H1 (cell line): Measurements from ENCODE around the gene CRHR2. TPM values are rescaled to one million over a fixed set of nuclear protein-coding genes. Genes with fewer than 3 reads are reported as not detected.

ENCODE experiments used
- CTCF ChIA-PET: fragments of 300-600 bp; sonication (Branson Sonifier 250); formaldehyde crosslinking; loops from one replicate; lab custom pipeline; 2021; ENCODE audit not compliant: partially characterized antibody; lab: Charles Lee
- POLR2A ChIA-PET: fragments of 300-600 bp; sonication (Branson Sonifier 250); formaldehyde crosslinking; loops from one replicate; lab custom pipeline; 2021; ENCODE audit warnings: inconsistent platforms; ENCODE audit not compliant: partially characterized antibody; lab: Charles Lee
- DNase-seq, 2 experiments: peaks; one replicate each; pipeline versions ENCODE4 v3.0.0 to v3.0.0-alpha.2; 2010 to 2022; ENCODE audit warnings: low spot score in 2 of 2, low read depth in 1 of 2, mixed read lengths in 1 of 2
- FAIRE-seq: peaks from 2 replicates; lab custom pipeline; 2011; peaks lifted over from hg19 to GRCh38; lab: Jason Lieb, UNC
- H2AFZ ChIP-seq: 2 replicates; pipeline ENCODE4 v1.8.1; 2012; ENCODE audit warnings: low read length, inconsistent platforms
- H2AK5ac ChIP-seq: 2 replicates; pipeline ENCODE4 v1.6.1; 2013; ENCODE audit warnings: low read depth, low read length
- H2BK120ac ChIP-seq: replicated peaks from 2 replicates; pipeline ENCODE3; 2013; ENCODE audit warnings: low read depth, low read length, inconsistent platforms
- H2BK12ac ChIP-seq: 2 replicates; pipeline ENCODE4 v1.6.1; 2013; ENCODE audit warnings: low read depth, low read length
- H2BK15ac ChIP-seq: 2 replicates; pipeline ENCODE4 v1.6.1; 2013; ENCODE audit warnings: low read length
- H2BK20ac ChIP-seq: 2 replicates; pipeline ENCODE4 v1.6.1; 2013; ENCODE audit warnings: low read length
- H2BK5ac ChIP-seq: 2 replicates; pipeline ENCODE4 v1.6.1; 2013; ENCODE audit warnings: low read depth, low read length
- H3K14ac ChIP-seq: 2 replicates; pipeline ENCODE4 v1.6.1; 2013; ENCODE audit warnings: inconsistent platforms; ENCODE audit not compliant: insufficient read length
- H3K18ac ChIP-seq: 2 replicates; pipeline ENCODE4 v1.6.1; 2013; ENCODE audit warnings: low read length; ENCODE audit errors: extremely low read depth
- H3K23ac ChIP-seq: 2 replicates; pipeline ENCODE4 v1.6.1; 2013; ENCODE audit warnings: inconsistent platforms; ENCODE audit not compliant: insufficient read length
- H3K23me2 ChIP-seq: 2 replicates; pipeline ENCODE4 v1.6.1; 2013; ENCODE audit warnings: low read depth, low read length
- H3K27ac ChIP-seq: 2 replicates; pipeline ENCODE4 v1.6.1; 2011; ENCODE audit warnings: low read depth, low read length, inconsistent platforms
- H3K27me3 ChIP-seq, 4 experiments: replicated peaks in 1 of 4; 1 replicate in 1 of 4; 2 replicates in 3 of 4; pipeline versions ENCODE4 v1.6.1 to v1.8.1; 2011 to 2013; ENCODE audit warnings: low read length in 3 of 4, mild to moderate bottlenecking in 3 of 4, inconsistent platforms in 2 of 4, mixed read lengths in 2 of 4, moderate library complexity in 1 of 4; ENCODE audit not compliant: control insufficient read depth in 3 of 4, insufficient read depth in 3 of 4; ENCODE audit errors: extremely low read depth in 1 of 4
- H3K36me3 ChIP-seq, 4 experiments: 2 replicates each; pipeline versions ENCODE4 v1.6.1 to v1.8.1; 2011 to 2013; ENCODE audit warnings: mild to moderate bottlenecking in 4 of 4, low read length in 3 of 4, moderate library complexity in 2 of 4, control low read depth in 1 of 4, inconsistent platforms in 1 of 4; ENCODE audit not compliant: insufficient read depth in 4 of 4, control insufficient read depth in 2 of 4
- H3K4ac ChIP-seq: replicated peaks from 2 replicates; pipeline ENCODE3; 2013; ENCODE audit warnings: low read length, low read depth, mixed read lengths, inconsistent platforms; ENCODE audit not compliant: insufficient read length
- H3K4me1 ChIP-seq, 4 experiments: replicated peaks in 1 of 4; 1 replicate in 1 of 4; 2 replicates in 3 of 4; pipeline versions ENCODE4 v1.6.1 to v1.8.1; 2011 to 2013; ENCODE audit warnings: low read length in 3 of 4, inconsistent platforms in 2 of 4, mixed read lengths in 1 of 4; ENCODE audit not compliant: insufficient read depth in 4 of 4, control insufficient read depth in 3 of 4
- H3K4me2 ChIP-seq, 2 experiments: 2 replicates each; pipeline versions ENCODE4 v1.6.1 to v1.8.1; 2011 to 2013; ENCODE audit warnings: low read depth in 2 of 2, low read length in 2 of 2, control low read depth in 1 of 2, inconsistent platforms in 1 of 2, mild to moderate bottlenecking in 1 of 2; ENCODE audit not compliant: insufficient read depth in 1 of 2
- H3K4me3 ChIP-seq, 4 experiments: fragments of 200-600, 300-600 bp in 1 of 4; sonication (generic), shearing (Covaris generic), sonication (Bioruptor Twin) in 1 of 4; 2 replicates each; pipeline versions ENCODE4 v1.5.1 to v1.8.1; 2011 to 2016; ENCODE audit warnings: low read length in 4 of 4, low read depth in 3 of 4, control low read depth in 2 of 4, inconsistent platforms in 2 of 4, mild to moderate bottlenecking in 2 of 4, mixed read lengths in 1 of 4, moderate library complexity in 1 of 4; ENCODE audit not compliant: insufficient read depth in 2 of 4; ENCODE audit errors: extremely low read depth in 1 of 4
- H3K56ac ChIP-seq: replicated peaks from 2 replicates; pipeline ENCODE3; 2013; ENCODE audit warnings: low read depth, mild to moderate bottlenecking, mixed read lengths, low read length, inconsistent platforms; ENCODE audit not compliant: insufficient read length
- H3K79me1 ChIP-seq: 2 replicates; pipeline ENCODE4 v1.6.1; 2013; ENCODE audit warnings: low read depth, low read length, control low read depth
- H3K79me2 ChIP-seq, 2 experiments: 2 replicates each; pipeline versions ENCODE4 v1.6.1 to v1.8.1; 2012 to 2013; ENCODE audit warnings: low read length in 2 of 2, mild to moderate bottlenecking in 2 of 2, inconsistent platforms in 1 of 2; ENCODE audit not compliant: insufficient read depth in 2 of 2, control insufficient read depth in 1 of 2
- H3K9ac ChIP-seq, 4 experiments: replicated peaks in 1 of 4; 1 replicate in 1 of 4; 2 replicates in 3 of 4; pipeline versions ENCODE4 v1.6.1 to v1.8.1; 2011 to 2013; ENCODE audit warnings: low read depth in 3 of 4, low read length in 3 of 4, control low read depth in 2 of 4, mild to moderate bottlenecking in 2 of 4, moderate library complexity in 2 of 4, inconsistent platforms in 1 of 4; ENCODE audit errors: extremely low read depth in 1 of 4
- H3K9me3 ChIP-seq, 2 experiments: 2 replicates each; pipeline versions ENCODE4 v1.6.1 to v1.8.1; 2012 to 2013; ENCODE audit warnings: mild to moderate bottlenecking in 2 of 2, moderate library complexity in 2 of 2, control low read depth in 1 of 2, inconsistent platforms in 1 of 2, low read depth in 1 of 2, low read length in 1 of 2, mixed read lengths in 1 of 2; ENCODE audit not compliant: insufficient read depth in 2 of 2
- H4K20me1 ChIP-seq, 2 experiments: replicated peaks in 1 of 2; 2 replicates each; pipeline versions ENCODE3 to v1.8.1; 2011 to 2013; ENCODE audit warnings: inconsistent platforms in 2 of 2, low read length in 2 of 2, mild to moderate bottlenecking in 1 of 2; ENCODE audit not compliant: insufficient read depth in 2 of 2, control insufficient read depth in 1 of 2
- H4K5ac ChIP-seq: 2 replicates; pipeline ENCODE4 v1.6.1; 2013; ENCODE audit warnings: low read length, low read depth, mixed read lengths, inconsistent platforms; ENCODE audit not compliant: insufficient read length
- H4K8ac ChIP-seq: 2 replicates; pipeline ENCODE4 v1.8.0; 2013; ENCODE audit warnings: mild to moderate bottlenecking, moderate library complexity, low read length, inconsistent platforms; ENCODE audit not compliant: insufficient read depth; ENCODE audit errors: extremely low read depth
- H4K91ac ChIP-seq: replicated peaks from 2 replicates; pipeline ENCODE3; 2013; ENCODE audit warnings: low read length, mixed read lengths, inconsistent platforms; ENCODE audit not compliant: insufficient read length
- CTCF ChIP-seq, 3 experiments: IDR thresholded peaks; 1 replicate in 2 of 3; 2 replicates in 1 of 3; pipeline versions ENCODE4 v1.5.1 to v1.6.1; 2011; ENCODE audit warnings: low read length in 3 of 3, mild to moderate bottlenecking in 3 of 3, inconsistent platforms in 2 of 3, low read depth in 1 of 3, moderate library complexity in 1 of 3; ENCODE audit not compliant: insufficient read depth in 1 of 3; ENCODE audit errors: control extremely low read depth in 1 of 3
- RAD21 ChIP-seq, 2 experiments: IDR thresholded peaks in 1 of 2; conservative IDR thresholded peaks in 1 of 2; 2 replicates each; pipeline ENCODE4 v1.6.1; 2011; ENCODE audit warnings: low read depth in 2 of 2, low read length in 2 of 2, improper control_type of control experiment in 1 of 2, inconsistent platforms in 1 of 2, mild to moderate bottlenecking in 1 of 2, moderate library complexity in 1 of 2
- SUZ12 ChIP-seq: fragments of 200-600 bp; sonication (generic); IDR thresholded peaks from 2 replicates; pipeline ENCODE4 v1.6.1; 2012; ENCODE audit warnings: mild to moderate bottlenecking, inconsistent platforms, low read length, moderate library complexity, mixed read lengths
- WGBS, 2 experiments: shearing (Covaris generic) in 1 of 2; methylation state at CpG; one replicate each; pipeline versions ENCODE4 v1.1.6 to v1.1.7; 2013 to 2015; ENCODE audit warnings: low lambda C conversion rate in 2 of 2, mixed read lengths in 2 of 2, inconsistent platforms in 1 of 2, low coverage in 1 of 2, missing lambda C conversion rate in 1 of 2; ENCODE audit not compliant: insufficient replicate concordance in 2 of 2, insufficient coverage in 1 of 2, insufficient read length in 1 of 2; ENCODE audit errors: extremely low coverage in 1 of 2, missing lambda C conversion rate in 1 of 2; 5-methylcytosine and 5-hydroxymethylcytosine counted together
- polyA plus RNA-seq, 7 experiments: library from polyadenylated mRNA; depleted of rRNA in 3 of 7; stranded (reverse) in 5 of 7; unstranded in 2 of 7; fragments of >200 nt in 5 of 7; fragments of 200-250 nt in 2 of 7; gene quantifications; 1 replicate in 5 of 7; 2 replicates in 1 of 7; 4 replicates in 1 of 7; pipeline versions ENCODE4 v1.2.1 to v1.2.3, GENCODE V29; 2011 to 2013; ENCODE audit warnings: missing spikeins in 2 of 7, mixed read lengths in 2 of 7
- total RNA-seq: library from RNA; stranded (reverse); fragmentation: NEBNext Ultra II Directional; extraction: Animal tissue kit (Norgen Biotek cat#: 25700); gene quantifications from 2 replicates; pipeline ENCODE4 v1.2.1, GENCODE V29; 2021
- TF ChIP-seq, protein P1 (sequence below): IDR thresholded peaks from 2 replicates; pipeline ENCODE4 v1.6.1; 2012; ENCODE audit warnings: inconsistent platforms

CRHR2 gene
- total and polyA plus RNA-seq, 2 of the 8 experiments (the other 6 are each of a cell fraction or from before 2014, with no cell fraction given) = 0.37 to 1.3 TPM

GRCh38 chr7:30663414-30663813 lies 18.8 kb downstream of the CRHR2 start:
- Histone ChIP-seq H2AK5ac (no peak overlapping the region), H4K8ac (no peak overlapping the region), H3K4me2 (no peak overlapping the region), H3K4me3 (no peak overlapping the region), H3K14ac (no peak overlapping the region), H3K4me1 (peaks cover 0 to 8% (median 4%) of the 10 kb centered on the region in 4 experiments; a peak in 4 of 7 replicates), H3K9ac (no peak overlapping the region), H2BK15ac (no peak overlapping the region), H2BK12ac (no peak overlapping the region), H3K23ac (no peak overlapping the region), H2AFZ (no peak overlapping the region), H2BK120ac (no peak overlapping the region), H2BK5ac (no peak overlapping the region), H3K27ac (no peak overlapping the region), H3K79me1 (no peaks in the 10 kb centered on the region; the same call in 1 of the 2 replicates), H3K9me3 (no peaks in the 10 kb centered on the region), H3K23me2 (no peaks in the 10 kb centered on the region), H4K5ac (no peak overlapping the region), H3K79me2 (no peaks in the 10 kb centered on the region), H2BK20ac (no peak overlapping the region), H3K56ac (no peak overlapping the region), H3K18ac (no peak overlapping the region), H3K27me3 (no peaks in the 10 kb centered on the region; a peak in 1 of 7 replicates), H4K20me1 (peaks cover 0 to 5% of the 10 kb centered on the region in 2 experiments), H4K91ac (no peak overlapping the region), H3K4ac (no peak overlapping the region), H3K36me3 (no peaks in the 10 kb centered on the region; a peak in 1 of 8 replicates)
- ChIA-PET CTCF (interaction anchor here (0.6 to 7.5 kb wide), 18 partner anchors 9 to 128 kb away, joined by 3 to 68 read pairs (median 5); partner anchors contain the start of gene CRHR2), POLR2A (interaction anchor here (0.6 to 2.2 kb wide), 9 partner anchors 8 to 160 kb away, joined by 3 to 14 read pairs (median 4); partner anchors contain the start of gene GARS1)
- no peak for FAIRE-seq
- DNase-seq = no peak
- WGBS, 2 experiments = 87% methylated on average over 4 of the region's 4 CpGs; no CpG with 5 or more reads in 1 of the 2 experiments
- TF ChIP-seq SUZ12 (no peak), RAD21 (IDR thresholded peaks at IDR 0.05 in 1 of 2, conservative IDR thresholded peaks at IDR 0.05 in 1 of 2; ENCODE audit: low read depth in 2 of 2, low read length in 2 of 2) (peak; percentile 43 to 51; a peak in 3 of 4 replicates), CTCF (IDR thresholded peaks at IDR 0.05; ENCODE audit: control extremely low read depth in 1 of 3, insufficient read depth in 1 of 3, low read depth in 1 of 3, low read length in 3 of 3) (peak; percentile 14 to 40 (median 18); a peak in 3 of 4 replicates)
- TF ChIP-seq, protein P1, sequence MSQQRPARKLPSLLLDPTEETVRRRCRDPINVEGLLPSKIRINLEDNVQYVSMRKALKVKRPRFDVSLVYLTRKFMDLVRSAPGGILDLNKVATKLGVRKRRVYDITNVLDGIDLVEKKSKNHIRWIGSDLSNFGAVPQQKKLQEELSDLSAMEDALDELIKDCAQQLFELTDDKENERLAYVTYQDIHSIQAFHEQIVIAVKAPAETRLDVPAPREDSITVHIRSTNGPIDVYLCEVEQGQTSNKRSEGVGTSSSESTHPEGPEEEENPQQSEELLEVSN = no peak
